Stimulated activated naive CD4-positive, alpha-beta T cell (primary cell): ENCODE measurements around the gene SLC17A2.
A peak's percentile ranks its signal among the peaks of the same experiment; 100 is the strongest.

Source experiments
- DNase-seq, 6 experiments: peaks; one replicate each; lab custom pipeline; 2025; lab: John Stamatoyannopoulos, UW

Gene SLC17A2

GRCh38 chr6:25930532-25931410, at the start of gene SLC17A2:
SLC17A2 (minus strand) TSS chr6:25930691; CDS start chr6:25925796, 4,895 bp downstream.
- DNase-seq = no peak

GRCh38 chr6:25975923-25976560, 45.6 kb upstream of the SLC17A2 start:
- DNase-seq = no peak

- no peak for DNase-seq
Measured at GRCh38 chr6:25973923-25974555, 43.5 kb upstream of the SLC17A2 start.

GRCh38 chr6:25972902-25973301, 42.4 kb upstream of the SLC17A2 start:
- no peak for DNase-seq

GRCh38 chr6:25972128-25972527, 41.6 kb upstream of the SLC17A2 start:
- DNase-seq = no peak

- DNase-seq = no peak
Measured at GRCh38 chr6:25971187-25971821, 40.8 kb upstream of the SLC17A2 start.

- DNase-seq = no peak
Measured at GRCh38 chr6:25968769-25969168, 38.3 kb upstream of the SLC17A2 start.

GRCh38 chr6:25966711-25967110, 36.2 kb upstream of the SLC17A2 start:
- DNase-seq = no peak

GRCh38 chr6:25965058-25965457, 34.6 kb upstream of the SLC17A2 start:
- DNase-seq = no peak

GRCh38 chr6:25963426-25964123, 33.1 kb upstream of the SLC17A2 start:
- no peak for DNase-seq

GRCh38 chr6:25962149-25963127, 31.9 kb upstream of the SLC17A2 start, which contains the start of gene TRIM38:
TRIM38 (plus strand) TSS chr6:25962802; CDS start chr6:25966523, 3,721 bp downstream.
- peak; percentile 27 to 85 (median 80) for DNase-seq

- no peak for DNase-seq
Measured at GRCh38 chr6:25961619-25962148, 31.2 kb upstream of the SLC17A2 start.

GRCh38 chr6:25960734-25961133, 30.2 kb upstream of the SLC17A2 start:
- DNase-seq = no peak

GRCh38 chr6:25959890-25960536, 29.5 kb upstream of the SLC17A2 start:
- DNase-seq = no peak

- no peak for DNase-seq
Measured at GRCh38 chr6:25958700-25959162, 28.2 kb upstream of the SLC17A2 start.

- DNase-seq = no peak
Measured at GRCh38 chr6:25956226-25956625, 25.7 kb upstream of the SLC17A2 start.

- no peak for DNase-seq
Measured at GRCh38 chr6:25954756-25955155, 24.3 kb upstream of the SLC17A2 start.

- no peak for DNase-seq
Measured at GRCh38 chr6:25953733-25954132, 23.2 kb upstream of the SLC17A2 start.

- DNase-seq = no peak
Measured at GRCh38 chr6:25952535-25952934, 22.0 kb upstream of the SLC17A2 start.
